Activated CD8-positive, alpha-beta T cell treated with anti-CD3 and anti-CD28 coated beads for 36 hours (primary cell): Measurements from ENCODE around the gene UBR3. TPM values are rescaled to one million over a fixed set of nuclear protein-coding genes. Genes with fewer than 3 reads are reported as not detected.

ENCODE experiments used
- ATAC-seq: fragments of 200-7000 bp; cut with Tn5 transposase; one replicate; pipeline ENCODE4 v1.10.0; 2021; ENCODE audit warnings: mild to moderate bottlenecking, moderate library complexity
- CTCF ChIA-PET: fragments of 350-600 bp; sonication (Branson Sonifier 250); formaldehyde crosslinking; loops from one replicate; lab custom pipeline; 2021; ENCODE audit warnings: antibody characterized with exemption; lab: Charles Lee
- POLR2A ChIA-PET: fragments of 350-600 bp; sonication (Branson Sonifier 250); formaldehyde crosslinking; loops from one replicate; lab custom pipeline; 2021; ENCODE audit warnings: antibody characterized with exemption; lab: Charles Lee
- DNase-seq: peaks from one replicate; pipeline ENCODE4 v3.0.0-alpha.2; 2020
- H3K27ac Mint-ChIP-seq: one replicate; pipeline ENCODE4 v1.8.0; 2021; ENCODE audit warnings: mild to moderate bottlenecking, mixed read lengths
- H3K27me3 Mint-ChIP-seq: one replicate; pipeline ENCODE4 v1.8.0; 2021; ENCODE audit warnings: mixed read lengths
- H3K36me3 Mint-ChIP-seq: one replicate; pipeline ENCODE4 v1.8.0; 2021; ENCODE audit warnings: low read depth, mixed read lengths
- H3K4me1 Mint-ChIP-seq: one replicate; pipeline ENCODE4 v1.8.0; 2021; ENCODE audit warnings: low read depth, mixed read lengths
- H3K4me3 Mint-ChIP-seq: one replicate; pipeline ENCODE4 v1.8.0; 2021; ENCODE audit warnings: mild to moderate bottlenecking, moderate library complexity, mixed read lengths
- H3K9me3 Mint-ChIP-seq: one replicate; pipeline ENCODE4 v1.8.0; 2021; ENCODE audit warnings: mixed read lengths
- CTCF ChIP-seq: fragments of 200-600 bp; IDR thresholded peaks from one replicate; pipeline ENCODE4 v1.8.0; 2022; ENCODE audit warnings: antibody characterized with exemption, mild to moderate bottlenecking
- intact Hi-C: fragments of 100-400 bp; cut with micrococcal nuclease; formaldehyde crosslinking; loops from one replicate; pipeline ENCODE4 v1.10.0; 2022
- total RNA-seq, 2 experiments: library from RNA; stranded (reverse); gene quantifications; one replicate each; pipeline ENCODE4 v1.2.3, GENCODE V29; 2021

Gene UBR3
- total RNA-seq, 2 experiments from 2014 or later = 14.0 to 15.7 TPM

GRCh38 chr2:170087413-170087793 lies 260.1 kb downstream of the UBR3 start:
- no peak overlapping the region for H3K27ac Mint-ChIP-seq
- TF ChIP-seq CTCF = no peak
- H3K36me3 Mint-ChIP-seq = peaks cover 3% of the 10 kb centered on the region
- DNase-seq (no peak), ATAC-seq (no peak)
- H3K27me3 Mint-ChIP-seq = no peaks in the 10 kb centered on the region
- peaks cover 3% of the 10 kb centered on the region for H3K9me3 Mint-ChIP-seq
- no peaks in the 10 kb centered on the region for H3K4me1 Mint-ChIP-seq
- ChIA-PET CTCF (no interaction called here), POLR2A (no interaction called here)
- no peak overlapping the region for H3K4me3 Mint-ChIP-seq
- intact Hi-C loops = no loop called here

GRCh38 chr2:170088776-170089175 lies 261.5 kb downstream of the UBR3 start:
- H3K4me3 Mint-ChIP-seq = no peak overlapping the region
- intact Hi-C loops = no loop called here
- ATAC-seq = no peak
- ChIA-PET POLR2A (no interaction called here), CTCF (no interaction called here)
- DNase-seq = no peak
- H3K36me3 Mint-ChIP-seq = no peaks in the 10 kb centered on the region
- no peaks in the 10 kb centered on the region for H3K27me3 Mint-ChIP-seq
- no peak for TF ChIP-seq CTCF
- no peak overlapping the region for H3K27ac Mint-ChIP-seq
- peaks cover 7% of the 10 kb centered on the region for H3K9me3 Mint-ChIP-seq
- no peaks in the 10 kb centered on the region for H3K4me1 Mint-ChIP-seq

- Mint-ChIP-seq H3K4me1 (no peaks in the 10 kb centered on the region), H3K27ac (no peak overlapping the region), H3K9me3 (peaks cover 7% of the 10 kb centered on the region), H3K36me3 (no peaks in the 10 kb centered on the region), H3K4me3 (no peak overlapping the region), H3K27me3 (no peaks in the 10 kb centered on the region)
- ATAC-seq (no peak), DNase-seq (no peak)
- TF ChIP-seq CTCF = no peak
- POLR2A ChIA-PET = no interaction called here
- CTCF ChIA-PET = no interaction called here
- intact Hi-C loops = no loop called here
Measured at GRCh38 chr2:170090229-170090628, 263.0 kb downstream of the UBR3 start.

- ChIA-PET POLR2A (no interaction called here), CTCF (no interaction called here)
- Mint-ChIP-seq H3K27me3 (peaks cover 1% of the 10 kb centered on the region), H3K4me1 (no peaks in the 10 kb centered on the region), H3K36me3 (no peaks in the 10 kb centered on the region), H3K27ac (no peak overlapping the region), H3K9me3 (peaks cover 7% of the 10 kb centered on the region), H3K4me3 (no peak overlapping the region)
- TF ChIP-seq CTCF = no peak
- intact Hi-C loops = no loop called here
- DNase-seq (no peak), ATAC-seq (no peak)
Measured at GRCh38 chr2:170091436-170091835, 264.2 kb downstream of the UBR3 start.

GRCh38 chr2:170092436-170093060 lies 265.3 kb downstream of the UBR3 start:
- ChIA-PET POLR2A (no interaction called here), CTCF (no interaction called here)
- intact Hi-C loops = no loop called here
- Mint-ChIP-seq H3K27me3 (peaks cover 5% of the 10 kb centered on the region), H3K9me3 (peaks cover 7% of the 10 kb centered on the region), H3K4me3 (no peak overlapping the region), H3K36me3 (no peaks in the 10 kb centered on the region), H3K4me1 (no peaks in the 10 kb centered on the region), H3K27ac (no peak overlapping the region)
- DNase-seq (no peak), ATAC-seq (no peak)
- TF ChIP-seq CTCF = no peak
